H1 (cell line): ENCODE data around the gene TBC1D16. TPM values are rescaled to one million over a fixed set of nuclear protein-coding genes. Genes with fewer than 3 reads are reported as not detected.

Experiments used
- CTCF ChIA-PET: fragments of 300-600 bp; sonication (Branson Sonifier 250); formaldehyde crosslinking; loops from one replicate; lab custom pipeline; 2021; ENCODE audit not compliant: partially characterized antibody; lab: Charles Lee
- POLR2A ChIA-PET: fragments of 300-600 bp; sonication (Branson Sonifier 250); formaldehyde crosslinking; loops from one replicate; lab custom pipeline; 2021; ENCODE audit warnings: inconsistent platforms; ENCODE audit not compliant: partially characterized antibody; lab: Charles Lee
- DNase-seq, 2 experiments: peaks; one replicate each; pipeline versions ENCODE4 v3.0.0 to v3.0.0-alpha.2; 2010 to 2022; ENCODE audit warnings: low spot score in 2 of 2, low read depth in 1 of 2, mixed read lengths in 1 of 2
- FAIRE-seq: peaks from 2 replicates; lab custom pipeline; 2011; peaks lifted over from hg19 to GRCh38; lab: Jason Lieb, UNC
- H2AFZ ChIP-seq: 2 replicates; pipeline ENCODE4 v1.8.1; 2012; ENCODE audit warnings: low read length, inconsistent platforms
- H2AK5ac ChIP-seq: 2 replicates; pipeline ENCODE4 v1.6.1; 2013; ENCODE audit warnings: low read depth, low read length
- H2BK120ac ChIP-seq: replicated peaks from 2 replicates; pipeline ENCODE3; 2013; ENCODE audit warnings: low read depth, low read length, inconsistent platforms
- H2BK12ac ChIP-seq: 2 replicates; pipeline ENCODE4 v1.6.1; 2013; ENCODE audit warnings: low read depth, low read length
- H2BK15ac ChIP-seq: 2 replicates; pipeline ENCODE4 v1.6.1; 2013; ENCODE audit warnings: low read length
- H2BK20ac ChIP-seq: 2 replicates; pipeline ENCODE4 v1.6.1; 2013; ENCODE audit warnings: low read length
- H2BK5ac ChIP-seq: 2 replicates; pipeline ENCODE4 v1.6.1; 2013; ENCODE audit warnings: low read depth, low read length
- H3K14ac ChIP-seq: 2 replicates; pipeline ENCODE4 v1.6.1; 2013; ENCODE audit warnings: inconsistent platforms; ENCODE audit not compliant: insufficient read length
- H3K18ac ChIP-seq: 2 replicates; pipeline ENCODE4 v1.6.1; 2013; ENCODE audit warnings: low read length; ENCODE audit errors: extremely low read depth
- H3K23ac ChIP-seq: 2 replicates; pipeline ENCODE4 v1.6.1; 2013; ENCODE audit warnings: inconsistent platforms; ENCODE audit not compliant: insufficient read length
- H3K23me2 ChIP-seq: 2 replicates; pipeline ENCODE4 v1.6.1; 2013; ENCODE audit warnings: low read depth, low read length
- H3K27ac ChIP-seq: 2 replicates; pipeline ENCODE4 v1.6.1; 2011; ENCODE audit warnings: low read depth, low read length, inconsistent platforms
- H3K27me3 ChIP-seq, 4 experiments: replicated peaks in 1 of 4; 1 replicate in 1 of 4; 2 replicates in 3 of 4; pipeline versions ENCODE4 v1.6.1 to v1.8.1; 2011 to 2013; ENCODE audit warnings: low read length in 3 of 4, mild to moderate bottlenecking in 3 of 4, inconsistent platforms in 2 of 4, mixed read lengths in 2 of 4, moderate library complexity in 1 of 4; ENCODE audit not compliant: control insufficient read depth in 3 of 4, insufficient read depth in 3 of 4; ENCODE audit errors: extremely low read depth in 1 of 4
- H3K36me3 ChIP-seq, 4 experiments: 2 replicates each; pipeline versions ENCODE4 v1.6.1 to v1.8.1; 2011 to 2013; ENCODE audit warnings: mild to moderate bottlenecking in 4 of 4, low read length in 3 of 4, moderate library complexity in 2 of 4, control low read depth in 1 of 4, inconsistent platforms in 1 of 4; ENCODE audit not compliant: insufficient read depth in 4 of 4, control insufficient read depth in 2 of 4
- H3K4ac ChIP-seq: replicated peaks from 2 replicates; pipeline ENCODE3; 2013; ENCODE audit warnings: low read length, low read depth, mixed read lengths, inconsistent platforms; ENCODE audit not compliant: insufficient read length
- H3K4me1 ChIP-seq, 4 experiments: replicated peaks in 1 of 4; 1 replicate in 1 of 4; 2 replicates in 3 of 4; pipeline versions ENCODE4 v1.6.1 to v1.8.1; 2011 to 2013; ENCODE audit warnings: low read length in 3 of 4, inconsistent platforms in 2 of 4, mixed read lengths in 1 of 4; ENCODE audit not compliant: insufficient read depth in 4 of 4, control insufficient read depth in 3 of 4
- H3K4me2 ChIP-seq, 2 experiments: 2 replicates each; pipeline versions ENCODE4 v1.6.1 to v1.8.1; 2011 to 2013; ENCODE audit warnings: low read depth in 2 of 2, low read length in 2 of 2, control low read depth in 1 of 2, inconsistent platforms in 1 of 2, mild to moderate bottlenecking in 1 of 2; ENCODE audit not compliant: insufficient read depth in 1 of 2
- H3K4me3 ChIP-seq, 4 experiments: fragments of 200-600, 300-600 bp in 1 of 4; sonication (generic), shearing (Covaris generic), sonication (Bioruptor Twin) in 1 of 4; 2 replicates each; pipeline versions ENCODE4 v1.5.1 to v1.8.1; 2011 to 2016; ENCODE audit warnings: low read length in 4 of 4, low read depth in 3 of 4, control low read depth in 2 of 4, inconsistent platforms in 2 of 4, mild to moderate bottlenecking in 2 of 4, mixed read lengths in 1 of 4, moderate library complexity in 1 of 4; ENCODE audit not compliant: insufficient read depth in 2 of 4; ENCODE audit errors: extremely low read depth in 1 of 4
- H3K56ac ChIP-seq: replicated peaks from 2 replicates; pipeline ENCODE3; 2013; ENCODE audit warnings: low read depth, mild to moderate bottlenecking, mixed read lengths, low read length, inconsistent platforms; ENCODE audit not compliant: insufficient read length
- H3K79me1 ChIP-seq: 2 replicates; pipeline ENCODE4 v1.6.1; 2013; ENCODE audit warnings: low read depth, low read length, control low read depth
- H3K79me2 ChIP-seq, 2 experiments: 2 replicates each; pipeline versions ENCODE4 v1.6.1 to v1.8.1; 2012 to 2013; ENCODE audit warnings: low read length in 2 of 2, mild to moderate bottlenecking in 2 of 2, inconsistent platforms in 1 of 2; ENCODE audit not compliant: insufficient read depth in 2 of 2, control insufficient read depth in 1 of 2
- H3K9ac ChIP-seq, 4 experiments: replicated peaks in 1 of 4; 1 replicate in 1 of 4; 2 replicates in 3 of 4; pipeline versions ENCODE4 v1.6.1 to v1.8.1; 2011 to 2013; ENCODE audit warnings: low read depth in 3 of 4, low read length in 3 of 4, control low read depth in 2 of 4, mild to moderate bottlenecking in 2 of 4, moderate library complexity in 2 of 4, inconsistent platforms in 1 of 4; ENCODE audit errors: extremely low read depth in 1 of 4
- H3K9me3 ChIP-seq, 2 experiments: 2 replicates each; pipeline versions ENCODE4 v1.6.1 to v1.8.1; 2012 to 2013; ENCODE audit warnings: mild to moderate bottlenecking in 2 of 2, moderate library complexity in 2 of 2, control low read depth in 1 of 2, inconsistent platforms in 1 of 2, low read depth in 1 of 2, low read length in 1 of 2, mixed read lengths in 1 of 2; ENCODE audit not compliant: insufficient read depth in 2 of 2
- H4K20me1 ChIP-seq, 2 experiments: replicated peaks in 1 of 2; 2 replicates each; pipeline versions ENCODE3 to v1.8.1; 2011 to 2013; ENCODE audit warnings: inconsistent platforms in 2 of 2, low read length in 2 of 2, mild to moderate bottlenecking in 1 of 2; ENCODE audit not compliant: insufficient read depth in 2 of 2, control insufficient read depth in 1 of 2
- H4K5ac ChIP-seq: 2 replicates; pipeline ENCODE4 v1.6.1; 2013; ENCODE audit warnings: low read length, low read depth, mixed read lengths, inconsistent platforms; ENCODE audit not compliant: insufficient read length
- H4K8ac ChIP-seq: 2 replicates; pipeline ENCODE4 v1.8.0; 2013; ENCODE audit warnings: mild to moderate bottlenecking, moderate library complexity, low read length, inconsistent platforms; ENCODE audit not compliant: insufficient read depth; ENCODE audit errors: extremely low read depth
- H4K91ac ChIP-seq: replicated peaks from 2 replicates; pipeline ENCODE3; 2013; ENCODE audit warnings: low read length, mixed read lengths, inconsistent platforms; ENCODE audit not compliant: insufficient read length
- EGR1 ChIP-seq: IDR thresholded peaks from 2 replicates; pipeline ENCODE4 v1.6.1; 2011; ENCODE audit warnings: low read depth, low read length, borderline replicate concordance
- JUND ChIP-seq: IDR thresholded peaks from 2 replicates; pipeline ENCODE4 v1.6.1; 2011; ENCODE audit warnings: mild to moderate bottlenecking, improper control_type of control experiment, low read length
- SP2 ChIP-seq: IDR thresholded peaks from 2 replicates; pipeline ENCODE4 v1.6.1; 2012; ENCODE audit warnings: mild to moderate bottlenecking, low read length, inconsistent platforms
- WGBS, 2 experiments: shearing (Covaris generic) in 1 of 2; methylation state at CpG; one replicate each; pipeline versions ENCODE4 v1.1.6 to v1.1.7; 2013 to 2015; ENCODE audit warnings: low lambda C conversion rate in 2 of 2, mixed read lengths in 2 of 2, inconsistent platforms in 1 of 2, low coverage in 1 of 2, missing lambda C conversion rate in 1 of 2; ENCODE audit not compliant: insufficient replicate concordance in 2 of 2, insufficient coverage in 1 of 2, insufficient read length in 1 of 2; ENCODE audit errors: extremely low coverage in 1 of 2, missing lambda C conversion rate in 1 of 2; 5-methylcytosine and 5-hydroxymethylcytosine counted together
- polyA plus RNA-seq, 7 experiments: library from polyadenylated mRNA; depleted of rRNA in 3 of 7; stranded (reverse) in 5 of 7; unstranded in 2 of 7; fragments of >200 nt in 5 of 7; fragments of 200-250 nt in 2 of 7; gene quantifications; 1 replicate in 5 of 7; 2 replicates in 1 of 7; 4 replicates in 1 of 7; pipeline versions ENCODE4 v1.2.1 to v1.2.3, GENCODE V29; 2011 to 2013; ENCODE audit warnings: missing spikeins in 2 of 7, mixed read lengths in 2 of 7
- total RNA-seq: library from RNA; stranded (reverse); fragmentation: NEBNext Ultra II Directional; extraction: Animal tissue kit (Norgen Biotek cat#: 25700); gene quantifications from 2 replicates; pipeline ENCODE4 v1.2.1, GENCODE V29; 2021
- TF ChIP-seq, protein P1 (sequence below): IDR thresholded peaks from 2 replicates; pipeline ENCODE4 v1.6.1; 2012; ENCODE audit warnings: low read length, inconsistent platforms

Gene TBC1D16
- total and polyA plus RNA-seq, 2 of the 8 experiments (the other 6 are each of a cell fraction or from before 2014, with no cell fraction given) = 21.1 to 109 TPM

DNA sequence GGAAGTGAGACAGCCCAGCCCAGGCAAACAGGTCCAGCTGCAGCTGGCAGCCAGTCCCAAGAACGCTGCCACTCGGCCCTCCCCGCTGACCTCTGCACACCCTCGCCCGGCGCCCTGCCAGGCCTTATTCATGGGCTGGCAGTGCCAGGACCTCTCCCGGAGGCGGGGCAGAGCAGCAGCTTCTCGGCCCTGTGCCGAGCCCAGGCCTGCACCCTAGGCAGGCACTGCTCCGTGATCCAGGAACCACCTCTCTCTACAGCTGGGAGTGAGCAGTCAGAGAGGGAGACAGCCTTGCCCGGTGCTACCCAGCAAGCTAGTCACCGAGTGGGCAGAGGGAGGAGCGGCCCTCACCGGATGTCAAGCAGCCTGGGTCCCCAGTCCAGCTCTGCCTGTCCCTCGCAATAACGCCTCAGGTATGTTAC is 116.5 kb downstream of the TBC1D16 start:
- POLR2A ChIA-PET = interaction anchor here (1.3 to 2.4 kb wide), 4 partner anchors 13 to 77 kb away, joined by 3 to 9 read pairs (median 4); no protein-coding TSS in a partner anchor
- no peak overlapping the region for H3K27ac ChIP-seq

More for the DNA sequence above, 116.5 kb downstream of the TBC1D16 start:
- Histone ChIP-seq H4K91ac (no peak overlapping the region), H3K4me1 (peaks cover 0 to 8% (median 4%) of the 10 kb centered on the region in 4 experiments; a peak in 5 of 7 replicates), H2BK5ac (no peak overlapping the region), H3K18ac (no peak overlapping the region), H3K4me2 (no peak overlapping the region), H3K4ac (no peak overlapping the region), H2BK120ac (no peak overlapping the region), H3K23ac (no peak overlapping the region), H4K8ac (peak overlapping the region; percentile 57; the same call in 1 of the 2 replicates), H4K20me1 (peaks cover 0 to 2% of the 10 kb centered on the region in 2 experiments), H3K9me3 (no peaks in the 10 kb centered on the region), H4K5ac (no peak overlapping the region), H2AK5ac (no peak overlapping the region), H3K9ac (no peak overlapping the region; a peak in 1 of 7 replicates), H3K14ac (no peak overlapping the region), H3K79me1 (no peaks in the 10 kb centered on the region), H2AFZ (no peak overlapping the region), H3K36me3 (no peaks in the 10 kb centered on the region), H3K56ac (no peak overlapping the region), H3K4me3 (no peak overlapping the region), H3K23me2 (no peaks in the 10 kb centered on the region), H2BK12ac (peak overlapping the region; percentile 55; the same call in 1 of the 2 replicates), H3K27me3 (peaks cover 0 to 6% (median 0%) of the 10 kb centered on the region in 4 experiments; a peak in 2 of 7 replicates), H2BK15ac (no peak overlapping the region; the same call in 1 of the 2 replicates), H3K79me2 (no peaks in the 10 kb centered on the region), H2BK20ac (no peak overlapping the region)
- no peak for TF ChIP-seq EGR1
- TF ChIP-seq JUND = no peak
- TF ChIP-seq SP2 = no peak
- TF ChIP-seq, protein P1, sequence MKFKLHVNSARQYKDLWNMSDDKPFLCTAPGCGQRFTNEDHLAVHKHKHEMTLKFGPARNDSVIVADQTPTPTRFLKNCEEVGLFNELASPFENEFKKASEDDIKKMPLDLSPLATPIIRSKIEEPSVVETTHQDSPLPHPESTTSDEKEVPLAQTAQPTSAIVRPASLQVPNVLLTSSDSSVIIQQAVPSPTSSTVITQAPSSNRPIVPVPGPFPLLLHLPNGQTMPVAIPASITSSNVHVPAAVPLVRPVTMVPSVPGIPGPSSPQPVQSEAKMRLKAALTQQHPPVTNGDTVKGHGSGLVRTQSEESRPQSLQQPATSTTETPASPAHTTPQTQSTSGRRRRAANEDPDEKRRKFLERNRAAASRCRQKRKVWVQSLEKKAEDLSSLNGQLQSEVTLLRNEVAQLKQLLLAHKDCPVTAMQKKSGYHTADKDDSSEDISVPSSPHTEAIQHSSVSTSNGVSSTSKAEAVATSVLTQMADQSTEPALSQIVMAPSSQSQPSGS = no peak
- CTCF ChIA-PET = interaction anchor here (0.7 to 14.0 kb wide), 15 partner anchors 13 to 132 kb away, joined by 3 to 181 read pairs (median 4); partner anchors contain the start of gene CBX4
- DNase-seq = no peak
- no peak for FAIRE-seq
- 96% methylated on average over 16 of the region's 17 CpGs; no CpG with 5 or more reads in 1 of the 2 experiments for WGBS, 2 experiments
